ENCODE data around the gene C1QC. TPM values are rescaled to one million over a fixed set of nuclear protein-coding genes. Genes with fewer than 3 reads are reported as not detected.

C1QC gene
- total RNA-seq: not detected in 2 replicates

GRCh38 chr1:22643381-22643780 lies at the start of gene C1QC:
Gene C1QC, plus strand, starts transcription at chr1:22643633. Its CDS starts 391 bp downstream, at chr1:22644024.

GRCh38 chr1:22636353-22636752 lies 7.1 kb upstream of the C1QC start, which contains the start of gene C1QA:
Gene C1QA, plus strand, starts transcription at chr1:22636628. Its CDS starts 989 bp downstream, at chr1:22637617.

GRCh38 chr1:22652881-22653316 lies 9.5 kb downstream of the C1QC start, which contains the start of gene C1QB:
Gene C1QB, plus strand, starts transcription at chr1:22653236. Its CDS starts 6,227 bp downstream, at chr1:22659463.

Other genes with a start within 250 kb of the C1QC start
- 7.5 and 8.7 TPM in 2 replicates for gene ZBTB40, start 191.8 kb upstream of the C1QC start, total RNA-seq
- not detected in 2 replicates for gene EPHA8, start 80.1 kb upstream of the C1QC start, total RNA-seq
- gene C1QA, start 7.0 kb upstream of the C1QC start, total RNA-seq: not detected in 2 replicates
- not detected in 2 replicates for gene C1QB, start 9.6 kb downstream of the C1QC start, total RNA-seq
- 141 and 181 TPM in 2 replicates for gene EPHB2, start 67.2 kb downstream of the C1QC start, total RNA-seq

Data from mesangial cell (primary cell).